HG02588 (cell line): Measurements from ENCODE around the gene RERE.

Source experiments
- ATAC-seq: cut with Tn5 transposase; IDR thresholded peaks from one replicate; pipeline ENCODE4 v1.9.1; 2021; ENCODE audit warnings: mild to moderate bottlenecking, moderate library complexity; ENCODE audit not compliant: unreplicated experiment

The RERE gene

DNA sequence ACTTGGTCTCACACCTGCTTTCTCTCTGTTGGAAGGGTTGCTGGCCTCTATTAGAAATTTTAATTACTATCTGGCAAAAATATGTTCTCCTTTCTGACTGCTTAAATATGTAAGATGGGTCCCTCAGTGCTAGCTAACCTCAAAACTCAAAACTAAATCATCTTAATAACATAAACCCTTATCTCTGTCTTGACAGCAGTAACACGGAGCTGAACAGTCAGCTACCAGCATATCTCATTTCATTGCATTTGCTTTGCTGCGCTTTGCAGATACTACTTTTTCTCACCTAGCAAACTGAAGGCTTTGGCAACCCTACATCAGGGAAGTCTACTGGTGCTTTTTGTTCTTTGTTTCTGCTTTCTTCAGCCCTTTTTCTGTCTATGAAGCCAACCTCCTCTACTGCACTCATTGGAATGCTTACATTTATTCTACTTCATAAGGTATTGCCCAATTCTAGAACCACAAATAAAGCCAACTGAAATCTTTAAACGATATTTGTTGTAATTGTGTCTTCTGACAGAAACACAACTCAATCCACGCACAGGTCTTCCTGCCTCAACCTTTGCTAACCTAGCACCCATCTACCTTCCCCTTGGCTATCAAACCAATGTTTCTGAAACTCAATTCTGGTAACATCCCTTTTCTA lies 95.6 kb downstream of the RERE start:
- ATAC-seq: no peak

DNA sequence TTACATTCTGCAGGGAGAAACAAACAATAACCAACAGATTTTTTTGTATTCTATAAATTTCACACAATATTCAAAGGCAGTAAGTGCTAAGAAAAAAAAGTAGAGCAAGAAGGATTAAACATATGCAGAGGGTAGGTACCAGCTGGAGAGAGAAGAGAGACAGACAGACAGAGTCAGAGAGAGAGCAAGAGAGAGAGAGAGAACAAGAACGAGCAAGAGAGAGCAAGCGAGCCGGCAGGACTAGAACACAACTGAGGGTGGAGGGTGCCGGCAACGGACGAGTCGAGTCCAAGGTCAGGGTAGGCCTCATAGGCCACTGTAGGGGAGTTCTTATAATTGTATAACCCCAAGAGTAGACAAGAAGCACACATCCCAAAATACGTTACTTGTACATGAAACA lies 97.1 kb downstream of the RERE start:
- no peak for ATAC-seq

- no peak for ATAC-seq
Measured at GRCh38 chr1:8718850-8719361, 98.5 kb downstream of the RERE start.

DNA sequence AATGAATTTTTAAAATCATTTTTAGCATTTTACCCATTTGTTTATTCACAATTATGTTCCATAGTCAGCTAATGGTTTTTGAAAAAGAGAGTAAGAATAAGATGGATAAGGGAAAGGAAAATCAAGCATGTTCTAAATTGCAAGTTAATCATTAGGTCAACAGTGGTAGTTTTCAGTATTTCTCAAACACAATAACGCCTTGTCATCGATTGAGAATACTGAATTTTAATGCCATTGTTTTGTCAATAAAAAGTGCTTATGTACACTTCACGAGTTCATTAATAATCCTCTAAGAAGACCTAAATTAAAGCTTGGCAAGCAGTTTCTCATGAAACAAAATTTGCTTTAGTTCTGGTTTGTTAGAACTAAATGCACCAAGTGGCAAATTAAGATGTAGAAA lies 100.3 kb downstream of the RERE start:
- ATAC-seq: no peak

GRCh38 chr1:8716238-8716637 lies 101.2 kb downstream of the RERE start:
- ATAC-seq: no peak

GRCh38 chr1:8714173-8714572 lies 103.3 kb downstream of the RERE start:
- ATAC-seq: no peak

GRCh38 chr1:8712413-8713231 lies 104.8 kb downstream of the RERE start:
- ATAC-seq: no peak

DNA sequence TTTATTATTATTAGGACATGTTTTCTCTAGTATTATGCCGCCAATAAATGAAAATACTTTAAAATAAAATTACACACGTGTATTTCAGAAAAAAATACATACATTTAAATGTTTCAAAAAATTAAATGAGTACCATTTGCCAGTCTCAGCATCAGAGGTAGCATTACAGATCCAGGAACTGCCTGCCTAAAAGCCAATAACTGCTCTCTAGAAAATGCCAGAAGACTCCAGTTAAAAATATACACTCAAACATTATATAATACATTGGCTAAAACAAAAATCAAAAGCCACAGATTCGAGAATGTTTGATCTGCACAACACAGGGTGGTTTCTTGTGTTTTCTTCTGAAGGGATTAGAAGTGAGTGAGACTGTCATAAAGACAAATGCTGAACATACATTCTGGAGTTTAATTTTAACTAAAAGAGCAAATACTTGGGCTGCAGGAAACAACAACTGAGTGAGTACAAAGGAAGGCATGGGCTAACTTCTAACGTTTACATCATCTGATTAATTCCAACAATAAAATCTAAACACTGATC lies 105.5 kb downstream of the RERE start:
- ATAC-seq: no peak

DNA sequence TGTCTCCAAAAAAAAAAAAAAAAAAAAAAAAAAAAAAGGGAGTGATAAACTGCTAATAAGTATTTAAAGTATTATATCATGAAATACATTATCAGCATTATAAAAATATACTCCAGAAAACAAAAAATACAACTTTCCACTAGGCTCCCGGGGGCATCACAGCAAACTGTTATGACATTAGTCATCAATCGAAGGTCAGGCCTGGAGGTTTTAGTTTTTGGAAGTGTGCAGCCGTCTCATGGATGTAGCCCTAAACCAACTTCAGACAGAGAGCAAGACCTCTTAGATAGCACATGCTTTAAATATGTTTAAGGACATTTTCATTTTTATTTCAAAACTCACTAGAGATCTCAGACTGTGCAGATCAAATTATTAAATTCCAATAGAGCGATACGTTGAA lies 106.3 kb downstream of the RERE start:
- no peak for ATAC-seq

GRCh38 chr1:8708259-8708658 lies 109.2 kb downstream of the RERE start:
- ATAC-seq: no peak

DNA sequence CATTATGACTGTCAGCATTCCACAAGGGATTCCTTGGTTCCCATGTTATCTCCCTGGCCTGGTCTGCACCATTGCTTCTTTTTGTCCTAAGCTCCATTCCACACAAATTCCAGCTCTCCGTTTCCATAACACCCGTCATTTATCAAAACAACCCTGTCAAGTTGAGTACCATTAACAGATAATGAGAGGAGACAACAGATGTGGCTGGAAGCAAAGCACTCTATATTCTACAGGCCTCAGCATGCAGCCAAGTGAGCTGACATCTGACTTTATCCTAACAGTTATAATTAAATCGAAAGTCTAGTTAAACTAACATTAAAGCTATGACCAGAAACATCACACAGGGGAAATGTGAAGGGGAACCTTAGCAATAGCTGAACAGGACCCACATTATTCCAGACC lies 110.4 kb downstream of the RERE start:
- no peak for ATAC-seq

GRCh38 chr1:8706291-8706690 lies 111.1 kb downstream of the RERE start:
- no peak for ATAC-seq

GRCh38 chr1:8704866-8705506 lies 112.5 kb downstream of the RERE start:
- ATAC-seq: no peak

DNA sequence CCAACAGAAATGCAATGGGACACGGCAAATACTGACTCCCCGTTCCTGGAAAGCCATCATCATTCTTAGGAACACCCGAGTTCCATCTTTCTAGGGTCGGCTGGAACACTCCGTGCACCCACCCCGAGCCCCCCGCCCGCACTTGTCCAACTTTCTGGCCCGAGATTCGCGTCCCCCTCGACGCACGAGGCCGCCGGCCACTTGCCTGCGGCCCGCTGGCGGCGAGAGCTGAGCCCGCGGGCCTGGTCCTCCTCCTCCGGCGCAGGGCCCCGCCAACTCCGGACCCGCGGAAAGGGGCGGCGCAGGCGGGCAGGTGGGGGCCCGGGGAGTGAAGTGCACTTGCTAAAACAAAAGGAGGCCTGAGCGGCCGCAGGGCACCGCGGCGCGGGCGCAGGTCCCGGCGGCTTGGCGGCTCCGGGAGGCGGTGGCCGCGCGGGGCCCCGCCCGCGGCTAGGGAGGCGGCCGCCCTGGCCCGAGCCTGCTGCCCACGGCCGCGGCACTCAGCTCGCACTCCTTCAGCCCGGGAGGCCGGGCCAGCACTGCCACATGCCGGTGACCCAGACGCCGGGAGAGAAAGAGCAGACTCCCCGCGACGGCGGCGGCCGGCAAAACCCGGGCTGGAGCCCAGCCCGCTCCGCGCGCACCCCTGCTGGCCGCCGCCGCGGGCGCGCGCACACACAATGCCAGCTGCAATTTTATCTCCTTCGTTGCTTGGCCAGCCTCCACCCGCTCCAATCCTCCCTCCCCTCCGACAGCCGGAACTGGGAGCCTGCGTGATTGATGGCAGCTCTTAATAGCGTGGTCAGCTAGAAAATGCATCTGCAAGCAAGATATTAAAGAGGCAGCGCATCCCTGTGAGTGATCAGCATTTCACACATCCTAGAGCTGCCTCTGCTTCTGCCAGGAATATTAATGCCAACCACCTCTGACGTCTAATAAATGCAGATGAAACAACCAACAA lies 114.3 kb downstream of the RERE start:
- peak; percentile 75 for ATAC-seq

GRCh38 chr1:8702472-8702849 lies 115.0 kb downstream of the RERE start:
- no peak for ATAC-seq

DNA sequence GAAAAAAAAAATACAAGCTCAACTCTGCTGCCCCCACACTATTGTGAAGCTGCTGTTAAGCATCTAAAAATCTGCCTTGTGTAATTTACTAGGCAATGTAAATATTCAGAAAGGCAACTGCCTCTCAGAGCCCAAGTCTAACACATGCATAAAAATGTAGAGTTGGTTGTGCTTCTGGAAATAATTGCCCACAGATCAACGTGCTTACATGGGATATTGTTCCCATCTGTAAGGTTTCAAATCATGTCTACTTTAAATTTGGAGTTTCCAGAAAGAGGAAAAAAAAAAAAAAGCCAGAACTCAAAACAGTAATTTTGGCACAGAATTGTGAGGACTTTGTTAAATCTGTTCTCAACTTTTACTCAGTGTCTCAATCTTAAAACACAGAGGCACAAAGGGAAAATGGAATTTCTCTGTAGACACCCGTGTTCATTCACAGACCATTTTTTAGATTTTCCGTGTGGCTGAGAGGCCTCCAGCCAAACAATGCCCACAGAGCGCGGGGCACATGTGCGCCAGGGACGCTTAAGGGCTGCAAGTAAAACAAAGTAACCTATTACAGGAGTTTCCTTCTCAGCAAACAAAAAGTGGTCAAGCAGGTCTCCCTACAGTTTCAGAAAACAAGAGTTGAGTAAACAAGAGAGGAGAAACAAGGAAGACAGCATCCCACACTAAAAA lies 115.5 kb downstream of the RERE start:
- no peak for ATAC-seq

DNA sequence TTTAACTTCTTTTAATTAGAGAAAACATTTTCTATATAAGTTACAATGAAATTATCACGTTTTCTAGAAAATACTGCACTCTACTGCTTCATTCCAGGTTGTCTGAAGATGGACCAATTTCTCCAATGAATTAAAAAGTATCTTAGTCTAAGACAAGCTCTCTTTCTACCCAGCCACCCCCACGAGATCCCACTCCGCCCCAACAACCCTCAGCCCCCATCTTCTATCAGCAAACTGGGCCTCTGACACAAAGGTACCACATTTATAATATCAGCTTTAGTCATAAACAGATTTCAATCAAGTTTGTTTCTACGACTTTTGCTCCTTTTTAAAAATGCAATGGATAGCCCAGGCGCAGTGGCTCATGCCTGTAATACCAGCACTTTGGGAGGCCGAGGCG lies 117.8 kb downstream of the RERE start:
- no peak for ATAC-seq

DNA sequence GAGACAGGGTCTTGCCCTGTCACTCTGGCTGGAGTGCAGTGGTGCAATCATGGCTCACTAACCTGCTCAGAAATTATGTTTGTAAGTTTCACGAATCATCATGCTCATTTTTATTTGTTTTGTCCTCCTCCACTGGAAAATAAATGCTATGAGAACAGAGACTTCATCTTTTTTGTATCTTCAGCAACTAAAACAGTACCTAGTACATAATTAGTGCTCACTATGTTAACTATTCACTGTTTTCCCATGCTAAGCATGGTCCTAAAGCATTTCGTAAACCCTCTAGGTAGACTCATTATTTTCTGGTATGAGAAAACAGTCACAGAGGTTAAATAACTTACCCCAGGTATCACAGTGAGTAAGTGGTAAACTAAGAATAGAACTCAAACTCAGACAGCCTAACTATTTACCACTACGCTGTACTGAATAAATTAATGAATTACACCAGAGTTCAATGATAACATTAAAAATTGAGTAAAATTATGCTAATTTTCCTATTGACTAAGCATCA lies 118.4 kb downstream of the RERE start:
- ATAC-seq: no peak

- ATAC-seq: no peak
Measured at GRCh38 chr1:8698012-8698630, 119.3 kb downstream of the RERE start.
